ENCODE measurements around the gene UBE2E2. TPM values are rescaled to one million over a fixed set of nuclear protein-coding genes. Genes with fewer than 3 reads are reported as not detected.

The UBE2E2 gene
- total and polyA plus RNA-seq, 2 of the 13 experiments (the other 11 are each of a cell fraction or from before 2014, with no cell fraction given): 0.77 to 1.5 TPM

GRCh38 chr3:23459465-23459864, 256.3 kb downstream of the UBE2E2 start:
- ChIA-PET CTCF (ENCODE audit: low intra/inter-chr PET ratio, low total read pairs) (no interaction called here), POLR2A (no interaction called here)
- Histone ChIP-seq H3K27ac (ENCODE audit: extremely low read length, insufficient read depth, low read length) (no peak overlapping the region), H3K4me3 (replicated peaks in 1 of 3; ENCODE audit: insufficient read depth in 1 of 3, low read depth in 2 of 3, low read length in 3 of 3) (no peak overlapping the region), H3K27me3 (ENCODE audit: control insufficient read depth in 1 of 2, insufficient read depth in 2 of 2, low read length in 2 of 2) (no peaks in the 10 kb centered on the region), H4K20me1 (ENCODE audit: insufficient read depth, low read length) (no peaks in the 10 kb centered on the region), H2AFZ (ENCODE audit: low read length) (no peak overlapping the region), H3K36me3 (replicated peaks in 1 of 2; ENCODE audit: control insufficient read depth in 1 of 2, insufficient read depth in 2 of 2, low read length in 2 of 2) (no peaks in the 10 kb centered on the region), H3K9me3 (ENCODE audit: low read length) (no peaks in the 10 kb centered on the region), H3K9ac (ENCODE audit: insufficient read depth, low read depth, low read length) (no peak overlapping the region), H3K4me2 (ENCODE audit: low read depth, low read length) (no peak overlapping the region), H3K79me2 (ENCODE audit: insufficient read depth, low read length) (no peaks in the 10 kb centered on the region), H3K4me1 (ENCODE audit: insufficient read depth, low read length) (no peaks in the 10 kb centered on the region)
- in situ Hi-C loops (cut with HindIII; ENCODE audit: extremely low pct_ligation_motif_present, low pct_unique_long_range_greater_than_20kb): no loop called here
- FAIRE-seq (no peak), ATAC-seq (no peak), DNase-seq (ENCODE audit: low spot score) (no peak)
- TF ChIP-seq DR1 (CRISPR knock-in tag; IDR thresholded peaks at IDR 0.05) (no peak), ZNF839 (CRISPR knock-in tag; IDR thresholded peaks at IDR 0.05; ENCODE audit: borderline replicate concordance) (no peak), ZFP82 (CRISPR knock-in tag; IDR thresholded peaks at IDR 0.05; ENCODE audit: borderline replicate concordance) (no peak), ZFP41 (CRISPR knock-in tag; IDR thresholded peaks at IDR 0.05; ENCODE audit: borderline replicate concordance) (no peak), RBM39 (IDR thresholded peaks at IDR 0.05; ENCODE audit: low read depth, low read length, poor library complexity, severe bottlenecking) (no peak), LBX2 (CRISPR knock-in tag; IDR thresholded peaks at IDR 0.05; ENCODE audit: borderline replicate concordance) (no peak), ZNF281 (CRISPR knock-in tag; IDR thresholded peaks at IDR 0.05; ENCODE audit: borderline replicate concordance) (no peak), CTCF (CRISPR knock-in tag; IDR thresholded peaks at IDR 0.05) (no peak), KLF16 (CRISPR knock-in tag; IDR thresholded peaks at IDR 0.05) (no peak), LCORL (IDR thresholded peaks at IDR 0.05) (no peak), LCORL (CRISPR knock-in tag; IDR thresholded peaks at IDR 0.05) (no peak), MATR3 (CRISPR knock-in tag; IDR thresholded peaks at IDR 0.05) (no peak)
- intact Hi-C loops (cut with micrococcal nuclease; ENCODE audit: unreplicated experiment): no loop called here
- BruUV-seq (replicated peaks): no TSS peak
- 15% methylated on average over 3 of the region's 3 CpGs for WGBS (ENCODE audit: low lambda C conversion rate)

All from HepG2 (cell line).